Chondrocyte (in vitro differentiated cells): ENCODE data around the gene EDDM13. TPM values are rescaled to one million over a fixed set of nuclear protein-coding genes. Genes with fewer than 3 reads are reported as not detected.
A peak's percentile ranks its signal among the peaks of the same experiment; 100 is the strongest.
"Not testable (repeated sequence)": the region's sequence is repeated elsewhere in the genome, so short reads cannot be mapped to it uniquely, and the experiment has no call there.

Source experiments
- DNase-seq: peaks from one replicate; pipeline ENCODE4 v3.0.0; 2021; ENCODE audit warnings: mixed read lengths, low spot score
- H3K27ac Mint-ChIP-seq: one replicate; pipeline ENCODE4 v1.8.0; 2021; ENCODE audit warnings: mild to moderate bottlenecking, moderate library complexity, mixed read lengths; ENCODE audit not compliant: unreplicated experiment
- H3K27me3 Mint-ChIP-seq: 2 replicates; pipeline ENCODE4 v1.8.0; 2021; ENCODE audit warnings: low read depth, mixed read lengths
- H3K36me3 Mint-ChIP-seq: 2 replicates; pipeline ENCODE4 v1.8.0; 2021; ENCODE audit warnings: low read depth, mixed read lengths
- H3K4me1 Mint-ChIP-seq: 2 replicates; pipeline ENCODE4 v1.8.0; 2021; ENCODE audit warnings: low read depth, mild to moderate bottlenecking, mixed read lengths
- H3K4me3 Mint-ChIP-seq: one replicate; pipeline ENCODE4 v1.8.0; 2021; ENCODE audit warnings: mild to moderate bottlenecking, moderate library complexity, mixed read lengths; ENCODE audit not compliant: unreplicated experiment
- H3K9me3 Mint-ChIP-seq: 2 replicates; pipeline ENCODE4 v1.8.0; 2021; ENCODE audit warnings: low read depth, mixed read lengths
- total RNA-seq: library from RNA; stranded (reverse); gene quantifications from 3 replicates; pipeline ENCODE4 v1.2.1, GENCODE V29; 2021
- TF ChIP-seq, protein P1 (sequence below): fragments of 200-600 bp; sonication (generic); IDR thresholded peaks from 2 replicates; pipeline ENCODE4 v1.5.0; 2021; ENCODE audit warnings: antibody characterized with exemption, mild to moderate bottlenecking, moderate library complexity

EDDM13 gene
- total RNA-seq, 1 donor from 2014 or later: not detected

DNA sequence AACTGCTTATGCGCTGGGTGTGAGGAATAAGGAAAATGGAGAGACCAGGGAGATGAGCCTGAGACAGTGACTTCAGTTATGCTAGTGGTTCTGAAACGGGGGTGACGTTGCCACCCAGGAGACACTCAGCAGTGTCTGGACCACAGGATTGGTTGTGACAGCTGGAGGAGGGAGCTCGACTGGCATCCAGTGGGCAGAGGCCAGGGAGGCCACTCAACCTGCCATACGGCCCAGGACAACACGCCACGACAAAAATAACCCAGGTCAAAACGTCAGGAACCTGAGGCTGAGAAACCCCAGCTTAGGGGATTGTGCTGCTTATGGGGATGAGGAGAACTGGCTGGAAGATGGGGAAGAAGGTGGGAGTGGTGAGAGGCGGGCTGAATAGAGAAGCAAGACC is 31.7 kb downstream of the EDDM13 start:
- TF ChIP-seq, protein P1, sequence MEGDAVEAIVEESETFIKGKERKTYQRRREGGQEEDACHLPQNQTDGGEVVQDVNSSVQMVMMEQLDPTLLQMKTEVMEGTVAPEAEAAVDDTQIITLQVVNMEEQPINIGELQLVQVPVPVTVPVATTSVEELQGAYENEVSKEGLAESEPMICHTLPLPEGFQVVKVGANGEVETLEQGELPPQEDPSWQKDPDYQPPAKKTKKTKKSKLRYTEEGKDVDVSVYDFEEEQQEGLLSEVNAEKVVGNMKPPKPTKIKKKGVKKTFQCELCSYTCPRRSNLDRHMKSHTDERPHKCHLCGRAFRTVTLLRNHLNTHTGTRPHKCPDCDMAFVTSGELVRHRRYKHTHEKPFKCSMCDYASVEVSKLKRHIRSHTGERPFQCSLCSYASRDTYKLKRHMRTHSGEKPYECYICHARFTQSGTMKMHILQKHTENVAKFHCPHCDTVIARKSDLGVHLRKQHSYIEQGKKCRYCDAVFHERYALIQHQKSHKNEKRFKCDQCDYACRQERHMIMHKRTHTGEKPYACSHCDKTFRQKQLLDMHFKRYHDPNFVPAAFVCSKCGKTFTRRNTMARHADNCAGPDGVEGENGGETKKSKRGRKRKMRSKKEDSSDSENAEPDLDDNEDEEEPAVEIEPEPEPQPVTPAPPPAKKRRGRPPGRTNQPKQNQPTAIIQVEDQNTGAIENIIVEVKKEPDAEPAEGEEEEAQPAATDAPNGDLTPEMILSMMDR: no peak
- H3K9me3 Mint-ChIP-seq: peaks cover 7% of the 10 kb centered on the region
- H3K4me1 Mint-ChIP-seq: no peaks in the 10 kb centered on the region
- no peak overlapping the region for H3K4me3 Mint-ChIP-seq
- no peaks in the 10 kb centered on the region for H3K27me3 Mint-ChIP-seq
- H3K27ac Mint-ChIP-seq: no peak overlapping the region
- DNase-seq: no peak
- peaks cover 17% of the 10 kb centered on the region for H3K36me3 Mint-ChIP-seq

DNA sequence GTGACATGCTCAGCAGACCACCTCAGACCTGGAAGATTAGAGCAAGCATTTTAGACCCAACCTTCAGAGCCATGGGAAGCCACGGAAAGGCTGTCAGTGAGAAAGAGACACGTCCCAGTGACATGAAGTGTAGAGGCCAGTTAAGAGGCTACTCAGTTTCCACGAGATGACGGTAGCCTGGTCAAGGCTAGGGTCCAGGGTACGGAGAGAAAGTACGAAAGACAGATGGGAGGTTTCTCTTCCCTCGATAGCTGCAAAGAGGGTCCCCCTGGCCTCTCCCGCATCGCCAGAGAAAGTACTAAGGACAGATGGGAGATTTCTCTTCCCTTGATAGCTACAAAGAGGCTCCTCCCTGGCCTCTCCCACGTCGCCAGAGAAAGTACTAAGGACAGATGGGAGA is 33.5 kb downstream of the EDDM13 start:
- Mint-ChIP-seq H3K27ac (no peak overlapping the region), H3K27me3 (no peaks in the 10 kb centered on the region), H3K4me3 (no peak overlapping the region), H3K4me1 (no peaks in the 10 kb centered on the region), H3K36me3 (peaks cover 14% of the 10 kb centered on the region), H3K9me3 (peaks cover 7% of the 10 kb centered on the region)
- no peak for DNase-seq
- TF ChIP-seq, protein P1: no peak

DNA sequence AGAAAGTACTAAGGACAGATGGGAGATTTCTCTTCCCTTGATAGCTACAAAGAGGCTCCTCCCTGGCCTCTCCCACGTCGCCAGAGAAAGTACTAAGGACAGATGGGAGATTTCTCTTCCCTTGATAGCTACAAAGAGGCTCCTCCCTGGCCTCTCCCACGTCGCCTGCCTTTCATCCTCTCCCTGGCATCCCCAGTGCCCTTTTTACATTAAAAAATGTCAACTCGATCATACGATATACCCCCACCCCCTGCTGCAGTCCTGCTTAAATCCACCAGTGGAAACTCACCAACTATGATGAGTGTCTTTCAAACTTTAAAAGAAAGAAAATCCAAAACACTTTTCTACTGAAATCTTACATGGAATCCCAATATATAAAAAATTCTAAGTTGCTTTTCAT is 34.5 kb downstream of the EDDM13 start:
- not testable (repeated sequence) for H3K4me1 Mint-ChIP-seq
- peaks cover 12% of the 10 kb centered on the region for H3K36me3 Mint-ChIP-seq

DNA sequence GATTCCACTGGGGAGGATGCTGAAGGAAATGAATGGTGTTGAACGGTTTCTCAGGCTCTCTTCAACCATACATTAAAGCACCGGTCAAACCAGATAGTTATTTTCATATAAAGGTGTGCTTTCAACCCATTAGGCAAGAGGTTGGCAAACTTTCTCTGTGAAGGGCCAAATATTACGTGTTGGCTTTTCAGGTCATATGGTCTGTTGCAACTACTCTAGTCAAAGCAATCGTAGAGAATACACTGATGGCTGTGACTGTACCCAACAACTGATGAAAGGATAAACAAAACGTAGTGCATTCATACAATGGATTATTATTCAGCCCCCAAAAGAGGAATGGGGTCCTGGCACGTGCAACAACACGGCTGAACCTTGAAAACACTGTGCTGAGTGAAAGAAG is 36.2 kb downstream of the EDDM13 start:
- H3K4me1 Mint-ChIP-seq: peaks cover 9% of the 10 kb centered on the region
- TF ChIP-seq, protein P1: no peak
- no peak overlapping the region for H3K4me3 Mint-ChIP-seq
- H3K9me3 Mint-ChIP-seq: peaks cover 6% of the 10 kb centered on the region
- H3K27ac Mint-ChIP-seq: no peak overlapping the region
- H3K36me3 Mint-ChIP-seq: peaks cover 10% of the 10 kb centered on the region
- no peaks in the 10 kb centered on the region for H3K27me3 Mint-ChIP-seq
- no peak for DNase-seq

More for the DNA sequence above, 34.5 kb downstream of the EDDM13 start:
- H3K27ac Mint-ChIP-seq, H3K27me3 Mint-ChIP-seq, H3K4me3 Mint-ChIP-seq, DNase-seq, H3K9me3 Mint-ChIP-seq: not testable (repeated sequence)

DNA sequence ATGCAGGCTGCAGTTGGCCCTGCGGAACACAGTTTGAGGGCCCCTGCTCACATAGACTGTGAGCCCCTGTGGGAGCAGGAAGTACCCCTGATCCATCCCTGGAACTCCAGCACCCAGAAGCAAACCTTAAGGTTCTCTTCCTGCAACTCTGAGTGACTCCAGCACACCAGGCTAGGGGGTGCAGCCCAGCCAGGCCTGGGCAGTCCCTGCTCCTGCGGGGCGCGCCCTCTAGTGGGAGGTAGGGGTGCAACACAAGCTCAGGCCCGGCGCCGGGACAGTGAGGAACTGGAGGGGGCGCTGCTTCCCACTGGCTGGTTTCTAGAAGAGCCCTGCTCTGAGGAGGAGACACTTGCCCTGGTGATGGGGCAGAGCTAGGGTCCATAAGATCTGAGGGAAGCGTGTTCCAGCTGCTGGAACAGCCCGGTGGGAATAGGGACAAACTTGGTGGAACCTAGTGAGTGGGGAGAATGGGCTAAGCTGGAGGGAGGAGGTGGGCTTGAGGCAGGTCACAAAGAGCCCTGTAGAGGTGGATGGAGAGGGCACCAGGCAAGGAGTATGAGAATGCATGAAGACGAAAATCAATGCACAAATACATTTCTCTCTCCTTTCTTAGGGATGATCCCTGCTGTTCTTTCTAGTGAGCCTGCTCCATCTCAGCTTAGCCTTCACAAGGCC is 37.1 kb downstream of the EDDM13 start:
- peaks cover 12% of the 10 kb centered on the region for H3K4me1 Mint-ChIP-seq
- no peak overlapping the region for H3K4me3 Mint-ChIP-seq
- peaks cover 7% of the 10 kb centered on the region for H3K36me3 Mint-ChIP-seq

More for the DNA sequence above, 37.1 kb downstream of the EDDM13 start:
- DNase-seq: no peak
- no peak overlapping the region for H3K27ac Mint-ChIP-seq
- no peaks in the 10 kb centered on the region for H3K27me3 Mint-ChIP-seq
- H3K9me3 Mint-ChIP-seq: peaks cover 6% of the 10 kb centered on the region
- TF ChIP-seq, protein P1: peak; percentile 75
